HL-60/S4 treated with phorbol 12-myristate 13-acetate at 8.2 ng/mL for 4 days and 3 days (cell line): ENCODE data around the gene PTEN.
"Not testable (repeated sequence)": the region's sequence is repeated elsewhere in the genome, so short reads cannot be mapped to it uniquely, and the experiment has no call there.

ENCODE experiments used
- in situ Hi-C: fragments of 300-500 bp; cut with MboI; formaldehyde crosslinking; loops from 2 replicates; pipeline ENCODE4 v1.15.0; 2022; ENCODE audit warnings: low sequenced_read_pairs

Gene PTEN

DNA sequence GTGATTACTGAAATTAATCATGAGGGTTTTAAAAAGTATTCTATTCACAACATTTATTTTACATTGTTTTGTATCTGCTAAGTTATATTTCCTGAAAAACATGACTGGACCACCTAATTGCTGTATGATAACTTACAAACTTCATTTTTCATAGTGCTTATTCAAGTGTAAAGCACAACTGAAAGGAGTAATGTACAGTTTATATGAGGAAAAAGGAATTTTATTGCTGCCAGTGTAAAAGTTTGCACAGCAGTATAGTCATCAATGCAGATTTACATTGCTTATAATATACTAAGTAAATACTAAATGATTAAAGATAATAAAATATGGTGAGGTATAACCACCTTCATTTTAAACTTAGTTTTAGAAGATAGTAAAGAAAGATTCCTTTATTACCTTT is 4.0 kb downstream of the PTEN start:
- in situ Hi-C loops, result loop anchor here (25.0 kb wide), 2 partner anchors 520 to 695 kb away; no protein-coding TSS in a partner anchor

DNA sequence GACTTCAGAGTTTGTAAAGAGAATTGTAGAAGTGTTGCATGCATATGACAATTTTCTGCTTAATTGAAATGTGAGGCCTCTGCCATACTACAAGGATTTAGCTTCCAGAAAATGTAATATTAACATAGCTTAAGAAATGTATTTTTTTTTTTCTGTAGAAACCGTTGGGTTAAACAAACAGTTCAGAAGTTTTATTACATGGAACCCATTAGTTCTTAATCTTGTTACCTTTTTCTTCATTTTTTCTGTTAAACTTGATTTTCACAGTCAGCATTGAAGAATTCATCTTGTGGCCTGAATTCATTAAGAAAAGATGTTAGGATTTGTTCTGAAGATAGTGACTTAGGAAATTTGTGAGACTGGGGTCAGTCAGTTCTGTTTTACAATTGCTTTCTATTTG is 4.9 kb downstream of the PTEN start:
- in situ Hi-C loops, result loop anchor here (25.0 kb wide), 2 partner anchors 519 to 694 kb away; no protein-coding TSS in a partner anchor

DNA sequence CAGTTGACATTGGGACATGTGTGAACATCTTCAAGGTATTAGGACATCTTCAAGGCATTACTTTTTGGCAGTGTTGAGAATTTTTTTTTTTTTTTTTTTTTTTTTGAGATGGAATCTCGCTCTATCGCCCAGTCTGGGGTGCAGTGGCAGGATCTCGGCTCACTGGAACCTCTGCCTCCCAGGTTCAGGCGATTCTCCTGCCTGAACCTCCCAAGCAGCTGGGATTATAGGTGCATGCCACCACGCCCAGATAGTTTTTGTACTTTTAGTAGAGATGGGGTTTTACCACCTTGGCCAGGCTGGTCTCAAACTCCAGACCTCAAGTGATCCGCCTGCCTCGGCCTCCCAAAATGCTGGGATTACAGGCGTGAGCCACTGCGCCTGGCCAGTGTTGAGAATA is 5.7 kb downstream of the PTEN start:
- in situ Hi-C loops, result loop anchor here (25.0 kb wide), 2 partner anchors 518 to 693 kb away; no protein-coding TSS in a partner anchor

DNA sequence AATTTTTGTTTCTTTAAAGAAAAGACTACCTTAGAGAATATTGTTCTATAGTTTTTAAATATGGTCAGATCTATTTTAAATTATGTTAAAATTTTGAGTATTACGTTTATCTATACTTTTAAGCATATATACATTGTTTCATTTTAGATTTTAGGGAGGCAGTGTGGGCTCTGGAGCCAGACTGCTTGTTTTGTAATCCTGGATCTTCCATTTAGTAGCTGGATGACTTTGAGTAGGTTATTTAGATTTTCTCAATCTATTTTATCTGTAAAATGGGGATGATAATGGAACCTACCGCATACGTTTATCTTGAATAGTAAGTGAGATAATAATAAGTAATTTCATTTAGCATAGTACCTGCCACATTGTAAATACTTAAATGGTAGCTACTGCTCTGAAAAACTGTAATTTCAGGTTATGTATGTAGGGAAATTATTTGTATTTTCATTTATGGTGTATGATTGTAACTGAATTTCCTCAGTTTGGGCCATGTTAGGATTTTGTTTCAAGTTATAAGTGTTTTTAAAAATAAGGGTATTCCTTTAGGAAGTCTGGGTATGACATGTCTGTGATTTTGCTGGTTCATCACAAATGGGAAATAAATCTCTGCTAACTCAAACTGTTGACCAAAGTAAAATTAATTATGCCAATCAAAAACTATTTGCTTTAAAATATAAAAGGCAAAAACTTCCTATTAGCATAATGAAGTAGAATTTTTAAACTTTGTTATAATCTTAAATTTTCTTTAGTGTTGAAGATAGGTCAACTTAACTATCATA is 6.5 kb downstream of the PTEN start:
- in situ Hi-C loops, result loop anchor here (25.0 kb wide), 2 partner anchors 517 to 692 kb away; no protein-coding TSS in a partner anchor

DNA sequence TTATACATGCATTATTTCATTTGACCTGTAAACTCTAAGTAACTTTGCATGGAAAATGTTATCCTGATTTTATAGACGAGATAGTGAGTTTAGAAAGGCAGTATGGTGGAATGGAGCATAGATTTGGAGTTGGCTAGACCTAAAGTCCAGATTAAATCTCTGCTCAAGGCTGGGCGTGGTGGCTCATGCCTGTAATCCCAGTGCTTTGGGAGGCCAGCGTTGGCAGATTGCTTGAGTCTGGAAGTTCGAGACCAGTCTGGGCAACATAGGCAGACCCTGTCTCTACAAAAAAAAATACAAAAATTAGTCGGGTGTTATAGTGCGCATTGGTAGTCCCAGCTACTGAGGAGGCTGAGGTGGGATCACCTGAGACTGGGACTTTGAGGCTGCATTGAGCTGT is 9.4 kb downstream of the PTEN start:
- in situ Hi-C loops, result loop anchor here (25.0 kb wide), 2 partner anchors 514 to 689 kb away; no protein-coding TSS in a partner anchor

DNA sequence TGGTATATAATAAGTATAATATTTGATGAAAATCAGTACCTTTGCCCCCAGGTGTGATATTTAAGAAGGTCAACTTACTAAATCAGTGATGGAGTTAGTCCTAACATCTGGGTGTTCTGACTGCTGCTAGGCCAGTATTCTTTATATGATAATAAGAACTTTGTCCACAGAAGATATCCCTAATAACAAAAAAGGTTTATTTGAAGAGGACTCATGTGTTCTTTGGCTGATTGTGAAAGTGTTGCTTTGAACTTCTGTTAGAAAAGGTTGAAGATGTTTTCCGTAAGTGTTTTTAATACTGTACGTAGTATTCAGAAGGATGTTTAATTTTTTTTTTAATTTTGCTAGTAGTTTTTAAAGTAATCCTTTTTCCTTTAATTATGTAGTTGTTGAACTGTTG is 10.2 kb downstream of the PTEN start:
- in situ Hi-C loops, result loop anchor here (25.0 kb wide), 2 partner anchors 514 to 689 kb away; no protein-coding TSS in a partner anchor

DNA sequence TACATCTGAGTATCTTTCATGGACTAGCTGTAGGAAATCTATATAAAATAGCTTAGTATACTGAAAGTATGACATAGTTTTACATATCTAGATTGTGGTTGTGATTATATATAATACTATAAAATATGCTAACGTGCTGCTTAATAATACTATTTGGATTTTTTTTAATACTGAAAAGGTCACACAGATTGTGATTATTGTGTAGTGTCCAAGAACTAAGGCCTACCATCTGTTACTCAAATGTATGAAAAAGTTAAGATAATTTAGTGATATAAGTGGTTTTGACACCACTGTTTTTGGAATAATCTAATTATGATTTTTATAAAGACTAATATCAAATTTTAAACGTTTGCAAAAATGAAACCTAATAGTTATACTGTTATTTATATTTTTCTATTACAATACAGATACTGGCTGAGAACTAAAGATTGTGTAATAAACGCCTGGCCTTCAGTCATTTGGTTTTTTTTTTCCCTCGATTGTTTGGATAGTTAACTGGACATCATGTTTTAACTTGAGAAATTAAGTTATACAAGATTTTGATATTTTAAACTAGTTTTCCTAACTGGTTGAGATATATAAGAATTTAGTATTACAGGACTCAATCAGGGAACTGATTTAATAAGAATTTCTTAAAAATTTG is 12.6 kb downstream of the PTEN start:
- in situ Hi-C loops, result no loop called here

DNA sequence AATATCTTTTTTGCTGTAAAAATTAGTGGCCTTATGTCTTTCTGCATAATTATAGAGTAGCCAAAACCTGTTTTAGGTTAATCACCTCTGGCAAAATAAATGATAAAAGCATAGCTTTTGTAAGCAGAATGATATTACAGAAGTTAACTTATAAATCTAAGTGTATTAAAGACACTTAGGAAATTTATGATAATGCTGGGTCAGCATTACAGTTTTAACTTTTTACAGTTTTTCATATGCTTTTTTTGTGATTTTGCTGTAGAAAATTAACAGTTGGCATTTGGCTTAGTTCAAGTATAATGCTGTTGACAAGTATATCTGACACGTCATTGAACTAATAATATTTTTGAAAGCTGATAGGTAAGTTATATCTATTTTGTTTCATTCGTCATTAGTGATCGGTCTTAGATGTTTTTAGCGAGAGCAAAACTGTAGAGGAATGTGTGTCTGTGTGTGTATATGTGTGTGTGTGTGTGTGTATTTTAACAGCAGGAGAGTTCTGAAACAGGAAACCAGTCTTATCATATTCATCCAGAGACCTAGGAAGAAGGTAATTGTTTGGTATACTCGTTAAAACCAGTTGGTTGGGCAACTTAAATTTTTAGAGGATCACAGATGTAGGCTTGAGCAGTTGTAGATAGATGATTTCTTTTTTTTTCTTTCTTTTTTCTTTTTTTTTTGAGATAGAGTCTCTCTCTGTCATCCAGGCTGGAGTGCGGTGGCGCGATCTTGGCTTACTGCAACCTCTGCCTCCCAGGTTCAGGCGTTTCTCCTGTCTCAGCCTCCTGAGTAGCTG is 15.4 kb downstream of the PTEN start:
- in situ Hi-C loops, result no loop called here

DNA sequence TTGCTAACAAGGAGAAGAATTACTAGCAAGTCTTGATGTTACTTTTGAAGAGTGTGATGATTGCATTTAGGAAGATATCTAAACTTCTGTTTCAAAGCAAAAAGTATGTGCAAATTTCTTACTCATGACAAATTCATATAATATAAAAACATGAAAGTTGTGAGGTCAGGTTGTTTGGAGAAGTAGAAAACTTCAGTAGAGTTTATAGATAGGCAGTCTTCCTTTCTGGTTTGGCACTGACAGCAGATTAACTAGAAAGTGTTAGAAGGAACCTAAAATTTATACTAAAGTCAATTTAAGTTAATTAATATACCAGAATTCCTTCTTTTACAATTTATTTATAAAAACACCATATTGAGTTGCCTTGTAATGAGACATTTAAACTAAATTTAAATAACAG is 16.9 kb downstream of the PTEN start:
- in situ Hi-C loops, result no loop called here

DNA sequence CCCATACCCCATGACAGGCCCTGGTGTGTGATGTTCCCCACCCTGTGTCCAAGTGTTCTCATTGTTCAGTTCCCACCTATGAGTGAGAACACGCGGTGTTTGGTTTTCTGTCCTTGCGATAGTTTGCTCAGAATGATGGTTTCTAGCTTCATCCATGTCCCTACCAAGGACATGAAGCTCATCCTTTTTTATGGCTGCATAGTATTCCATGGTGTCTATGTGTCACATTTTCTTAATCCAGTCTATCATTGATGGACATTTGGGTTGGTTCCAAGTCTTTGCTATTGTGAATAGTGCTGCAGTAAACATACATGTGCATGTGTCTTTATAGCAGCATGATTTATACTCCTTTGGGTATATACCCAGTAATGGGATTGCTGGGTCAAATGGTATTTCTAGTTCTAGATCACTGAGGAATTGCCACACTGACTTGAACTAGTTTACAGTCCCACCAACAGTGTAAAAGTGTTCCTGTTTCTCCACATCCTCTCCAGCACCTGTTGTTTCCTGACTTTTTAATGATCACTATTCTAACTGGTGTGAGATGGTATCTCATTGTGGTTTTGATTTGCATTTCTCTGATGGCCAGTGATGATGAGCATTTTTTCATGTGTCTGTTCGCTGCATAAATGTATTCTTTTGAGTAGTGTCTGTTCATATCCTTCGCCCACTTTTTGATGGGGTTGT is 18.1 kb downstream of the PTEN start:
- in situ Hi-C loops, result not testable (repeated sequence)

DNA sequence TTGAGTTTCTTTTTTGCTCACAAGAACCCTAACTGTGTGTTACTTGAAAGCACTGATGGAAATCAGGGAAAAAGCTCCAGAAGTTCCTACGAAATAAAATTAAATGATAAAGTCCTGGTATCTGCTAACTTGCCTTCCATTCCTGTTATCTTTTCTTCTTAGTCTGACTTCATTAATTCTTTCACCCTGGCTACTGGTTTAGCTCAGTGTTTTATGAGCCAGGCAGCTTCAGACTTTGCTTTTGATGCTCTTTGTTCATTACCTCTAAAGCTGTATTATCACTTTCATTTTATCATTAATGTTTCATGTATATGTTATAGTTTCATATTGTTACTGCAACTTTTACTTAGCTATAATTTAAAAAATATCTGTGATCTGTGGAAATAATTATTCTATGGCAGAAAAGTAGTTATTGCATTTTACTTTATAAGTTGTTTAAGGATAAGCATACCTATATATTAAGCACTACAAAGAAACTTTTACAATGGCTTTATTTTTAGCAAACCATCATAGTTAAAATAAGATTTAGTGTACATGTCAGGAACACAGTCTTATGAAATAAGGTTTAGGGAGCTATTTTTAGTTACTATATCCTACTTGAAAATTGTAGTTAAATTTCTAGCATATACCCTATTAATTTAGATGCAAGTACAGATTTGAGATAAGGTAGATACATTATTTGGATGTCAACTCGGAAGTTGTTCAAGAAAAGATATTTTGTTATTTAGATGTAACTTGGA is 19.3 kb downstream of the PTEN start:
- in situ Hi-C loops, result no loop called here

DNA sequence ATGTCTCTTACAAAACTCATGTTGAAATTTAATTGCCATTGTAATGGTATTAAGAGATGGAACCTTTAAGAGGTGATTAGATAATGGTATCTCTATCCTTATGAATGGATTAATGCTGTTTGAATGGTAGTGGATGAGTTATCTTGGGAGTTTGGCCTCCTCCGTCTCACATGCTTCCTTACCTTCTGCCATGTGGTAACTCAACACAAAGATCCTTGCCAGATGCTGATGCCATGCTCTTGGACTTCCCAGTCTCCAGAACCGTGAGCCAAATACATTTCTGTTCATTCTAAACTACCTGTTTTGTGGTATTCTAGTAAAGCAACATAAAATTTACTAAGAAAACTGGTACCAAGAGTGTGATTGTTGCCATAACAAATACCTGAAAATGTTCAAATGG is 23.2 kb downstream of the PTEN start:
- in situ Hi-C loops, result no loop called here

DNA sequence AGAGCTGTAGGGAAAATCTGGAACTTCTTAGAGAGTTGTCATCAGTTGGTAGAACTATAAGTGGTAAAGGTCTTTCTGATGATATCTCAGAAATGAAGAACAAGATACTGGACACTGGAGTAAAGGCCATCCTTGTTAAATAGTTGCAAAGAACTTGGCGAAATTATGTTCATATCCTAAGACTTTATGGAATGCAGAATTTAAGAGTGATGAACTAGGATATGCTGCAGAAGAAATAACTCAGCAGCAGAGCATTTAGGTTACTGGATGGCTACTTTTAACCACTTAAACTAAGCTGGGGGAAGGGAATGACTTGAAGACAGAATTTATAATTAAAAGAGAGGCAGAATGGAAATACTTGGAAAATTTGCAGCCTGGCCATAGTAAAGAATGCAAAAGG is 23.7 kb downstream of the PTEN start:
- in situ Hi-C loops, result no loop called here

DNA sequence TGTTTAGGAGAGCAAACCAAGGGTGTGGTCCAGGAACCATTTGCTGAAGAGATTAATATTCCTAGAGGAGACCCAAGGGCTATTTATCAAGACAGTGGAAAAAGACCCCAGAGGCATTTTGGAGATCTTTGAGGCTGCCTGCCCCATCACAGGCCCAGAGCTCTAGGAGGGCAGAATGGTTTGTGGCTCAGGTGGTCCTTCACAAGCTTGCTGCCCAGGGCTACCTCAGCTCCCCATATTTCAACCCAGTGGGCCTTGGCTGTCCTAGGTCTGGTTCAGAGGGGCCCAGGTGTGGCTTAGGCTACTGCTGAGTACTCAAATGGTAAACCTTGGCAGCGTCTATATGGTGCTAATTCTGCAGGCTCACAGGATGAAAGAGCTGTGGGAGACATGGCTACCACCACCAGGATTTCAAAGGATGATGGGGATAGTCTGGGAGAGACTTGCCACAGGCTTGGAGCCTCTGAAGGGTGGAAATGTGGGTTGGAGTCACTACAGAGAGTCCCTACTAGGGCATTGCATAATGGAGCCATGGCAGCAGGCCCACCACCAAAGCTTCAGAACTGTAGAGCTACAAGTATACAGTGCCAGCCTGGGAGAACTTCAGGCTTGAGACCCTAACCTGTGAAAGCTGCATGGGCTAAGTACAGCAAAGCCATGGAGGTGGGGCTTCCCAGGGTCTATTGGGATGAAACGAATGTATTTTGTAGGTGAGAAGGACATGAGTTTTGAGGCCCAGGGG is 24.3 kb downstream of the PTEN start:
- in situ Hi-C loops, result no loop called here

DNA sequence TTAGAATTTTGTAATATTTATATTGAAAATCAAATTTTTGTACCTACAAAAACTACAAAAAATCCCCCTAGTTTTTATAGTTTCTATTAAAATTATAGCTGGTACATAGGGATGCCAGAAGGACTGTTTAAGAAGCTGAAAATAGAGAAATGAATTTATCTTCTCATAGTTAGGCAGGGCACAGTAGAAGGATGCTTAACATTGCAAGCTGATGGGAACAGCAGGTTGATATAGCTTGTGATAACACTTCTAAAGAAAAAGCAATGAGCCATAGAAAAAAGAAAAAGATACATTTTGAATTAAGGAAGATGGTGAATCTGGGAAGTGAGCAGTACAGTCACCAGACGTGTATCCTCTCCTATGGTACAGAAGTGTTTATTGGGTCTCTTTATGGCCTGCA is 32.0 kb downstream of the PTEN start:
- in situ Hi-C loops, result no loop called here

DNA sequence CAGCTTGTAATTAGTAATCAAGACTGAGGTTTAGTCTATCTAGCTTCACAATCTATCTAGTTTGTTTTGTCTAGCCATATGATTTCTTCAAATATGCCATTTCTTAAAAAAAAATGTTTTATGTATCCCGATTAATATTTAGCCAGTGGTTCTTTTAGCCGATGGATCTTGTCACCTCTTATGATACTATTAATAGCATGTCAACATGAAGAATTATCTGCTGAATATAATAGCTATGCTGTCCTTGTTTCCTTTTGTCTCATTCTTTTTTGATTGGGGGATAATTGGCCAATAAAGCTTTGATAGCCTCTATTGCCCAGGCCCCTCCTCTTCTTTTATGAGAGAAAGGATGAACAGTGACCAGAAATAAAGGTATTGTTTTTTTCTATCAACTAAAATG is 32.8 kb downstream of the PTEN start:
- in situ Hi-C loops, result no loop called here

DNA sequence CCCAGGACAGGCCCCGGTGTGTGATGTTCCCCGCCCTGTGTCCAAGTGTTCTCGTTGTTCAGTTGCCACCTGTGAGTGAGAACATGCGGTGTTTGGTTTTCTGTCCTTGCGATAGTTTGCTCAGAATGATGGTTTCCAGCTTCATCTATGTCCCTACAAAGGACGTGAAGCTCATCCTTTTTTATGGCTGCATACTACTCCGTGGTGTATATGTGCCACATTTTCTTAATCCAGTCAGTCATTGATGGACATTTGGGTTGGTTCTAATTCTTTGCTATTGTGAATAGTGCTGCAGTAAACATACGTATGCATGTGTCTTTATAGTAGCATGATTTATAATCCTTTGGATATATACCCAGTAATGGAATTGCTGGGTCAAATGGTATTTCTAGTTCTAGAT is 34.5 kb downstream of the PTEN start:
- in situ Hi-C loops, result not testable (repeated sequence)

DNA sequence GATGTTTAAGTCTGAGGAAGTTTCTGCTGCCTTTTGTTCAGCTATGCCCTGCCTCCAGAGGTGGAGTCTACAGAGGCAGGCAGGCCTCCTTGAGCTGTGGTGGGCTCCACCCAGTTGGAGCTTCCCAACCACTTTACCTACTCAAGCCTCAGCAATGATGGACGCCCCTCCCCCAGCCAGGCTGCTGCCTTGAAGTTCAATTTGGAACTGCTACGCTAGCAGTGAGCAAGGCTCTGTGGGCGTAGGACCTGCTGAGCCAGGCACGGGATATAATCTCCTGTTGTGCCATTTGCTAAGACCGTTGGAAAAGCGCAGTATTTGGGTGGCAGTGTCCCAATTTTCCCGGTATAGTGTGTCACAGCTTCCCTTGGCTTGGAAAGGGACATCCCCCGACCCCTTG is 40.0 kb downstream of the PTEN start:
- in situ Hi-C loops, result not testable (repeated sequence)

DNA sequence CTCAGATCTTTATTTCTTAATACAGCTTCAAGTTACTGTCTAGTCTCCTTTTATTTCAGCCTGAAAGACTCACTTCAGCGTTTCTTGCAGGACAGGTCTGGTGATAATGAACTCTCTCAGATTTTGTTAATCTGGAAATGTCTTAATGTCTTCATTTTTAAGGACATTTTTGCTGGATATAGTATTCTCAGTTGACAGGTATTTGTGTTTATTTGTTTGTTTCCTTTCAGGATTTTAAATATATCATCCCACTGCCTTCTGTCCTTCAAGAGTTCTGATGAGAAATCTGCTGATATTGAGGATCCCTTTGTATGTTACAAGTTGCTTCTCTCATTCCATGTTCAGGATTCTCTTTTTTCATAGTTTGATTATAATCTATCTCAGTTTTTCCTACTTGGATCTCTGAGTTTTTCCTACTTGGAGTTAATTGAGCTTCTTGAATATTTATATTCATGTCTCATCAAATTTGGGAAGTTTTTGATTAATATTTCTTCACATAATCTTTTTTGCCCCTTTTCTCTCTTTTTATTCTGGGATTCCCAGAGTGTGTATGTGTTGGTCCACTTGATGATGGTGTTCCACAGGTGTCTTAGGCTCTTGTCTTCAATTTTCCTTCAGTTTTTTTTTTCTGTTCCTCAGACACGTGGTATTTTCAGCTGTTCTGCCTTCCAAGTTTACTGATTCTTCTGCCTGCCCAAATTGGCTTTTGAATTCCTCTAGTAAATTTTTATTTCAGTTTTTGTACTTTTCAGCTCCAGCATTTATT is 49.9 kb downstream of the PTEN start:
- in situ Hi-C loops, result no loop called here
